Erythroblast (primary cell): ENCODE measurements around the gene LYPLA2.

Source experiments
- GATA1 ChIP-seq: IDR thresholded peaks from 2 replicates; pipeline ENCODE4 v1.6.1; 2011; ENCODE audit warnings: low read depth, mild to moderate bottlenecking, control low read depth, low read length, moderate library complexity
- POLR2A ChIP-seq: IDR thresholded peaks from 2 replicates; pipeline ENCODE4 v1.6.1; 2011; ENCODE audit warnings: mild to moderate bottlenecking, low read length

DNA sequence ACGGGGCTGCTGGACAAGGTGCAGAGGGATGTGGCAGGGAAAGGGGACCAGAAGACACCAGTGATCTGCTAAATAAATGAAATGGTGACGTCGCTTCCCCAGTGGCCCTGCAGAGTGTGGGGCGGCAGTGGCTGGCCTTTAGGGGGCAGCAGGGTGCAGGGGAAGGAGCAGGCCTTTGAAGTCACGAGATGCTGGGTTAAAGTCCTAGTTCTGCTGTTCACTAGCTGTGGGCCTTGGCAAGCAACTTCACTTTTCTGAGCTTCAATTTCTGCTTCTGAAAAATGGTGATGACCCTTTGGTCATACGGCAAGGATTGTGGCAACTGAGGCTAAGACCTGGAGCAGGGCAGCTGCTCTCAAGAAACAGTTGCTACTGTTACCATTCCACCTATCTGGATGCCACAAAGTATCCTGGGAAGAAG is 18.8 kb downstream of the LYPLA2 start:
- TF ChIP-seq POLR2A (no peak), GATA1 (no peak)
